Sigmoid colon (tissue), 4 donors: ENCODE results near the gene SLIT1.

Experiments
- CTCF ChIP-seq, 4 experiments: fragments of 450-650 bp in 3 of 4; fragments of 200-600 bp in 1 of 4; IDR thresholded peaks; one replicate each; pipeline ENCODE4 v1.5.1; 2016 to 2019; ENCODE audit warnings: antibody characterized with exemption in 4 of 4, mild to moderate bottlenecking in 3 of 4, moderate library complexity in 2 of 4
- EP300 ChIP-seq, 4 donors: sonication (generic); formaldehyde crosslinking; IDR thresholded peaks; one replicate each; pipeline ENCODE4 v1.6.1; 2017; ENCODE audit warnings: antibody characterized with exemption in 4 of 4
- POLR2A ChIP-seq, 2 donors: fragments of 450-650 bp; IDR thresholded peaks; one replicate each; pipeline ENCODE4 v1.6.1; 2016; ENCODE audit warnings: antibody characterized with exemption in 2 of 2, mild to moderate bottlenecking in 2 of 2, moderate library complexity in 2 of 2
- POLR2AphosphoS5 ChIP-seq, 4 donors: sonication (generic); formaldehyde crosslinking; IDR thresholded peaks; one replicate each; pipeline ENCODE4 v1.6.1; 2017; ENCODE audit warnings: antibody characterized with exemption in 4 of 4

- TF ChIP-seq CTCF (IDR thresholded peaks at IDR 0.05) = no peak
- TF ChIP-seq POLR2A (IDR thresholded peaks at IDR 0.05) = no peak
- no peak for TF ChIP-seq POLR2AphosphoS5 (IDR thresholded peaks at IDR 0.05)
- TF ChIP-seq EP300 (IDR thresholded peaks at IDR 0.05) = no peak
Measured at GRCh38 chr10:97028126-97028831, 157.5 kb downstream of the SLIT1 start.
